HG03103 (cell line): Measurements from ENCODE around the gene AIFM3.

Source experiments
- ATAC-seq: cut with Tn5 transposase; IDR thresholded peaks from one replicate; pipeline ENCODE4 v1.9.1; 2021; ENCODE audit warnings: low read depth; ENCODE audit not compliant: unreplicated experiment

AIFM3 gene

GRCh38 chr22:20973634-20974286, 6.7 kb downstream of the AIFM3 start:
- ATAC-seq: no peak

GRCh38 chr22:20974336-20974955, 7.4 kb downstream of the AIFM3 start:
- ATAC-seq: no peak

GRCh38 chr22:20975541-20976290, 8.7 kb downstream of the AIFM3 start:
- no peak for ATAC-seq

- ATAC-seq: no peak
Measured at GRCh38 chr22:20976291-20976877, 9.3 kb downstream of the AIFM3 start.

- no peak for ATAC-seq
Measured at GRCh38 chr22:20977019-20977418, 10.0 kb downstream of the AIFM3 start.

GRCh38 chr22:20977516-20978170, 10.6 kb downstream of the AIFM3 start:
- no peak for ATAC-seq

- no peak for ATAC-seq
Measured at GRCh38 chr22:20978419-20978818, 11.4 kb downstream of the AIFM3 start.

- no peak for ATAC-seq
Measured at GRCh38 chr22:20979243-20979809, 12.3 kb downstream of the AIFM3 start.

GRCh38 chr22:20979940-20980453, 12.9 kb downstream of the AIFM3 start:
- ATAC-seq: no peak

- ATAC-seq: no peak
Measured at GRCh38 chr22:20980523-20980922, 13.5 kb downstream of the AIFM3 start.

GRCh38 chr22:20980938-20981722, 14.1 kb downstream of the AIFM3 start:
- no peak for ATAC-seq

- ATAC-seq: peak; percentile 73
Measured at GRCh38 chr22:20981787-20982562, 14.9 kb downstream of the AIFM3 start, which contains the start of gene LZTR1. LZTR1 (plus strand) TSS chr22:20982297; CDS start chr22:20982372, 75 bp downstream.

GRCh38 chr22:20982563-20982882, 15.5 kb downstream of the AIFM3 start:
- ATAC-seq: no peak

- no peak for ATAC-seq
Measured at GRCh38 chr22:20983081-20983771, 16.2 kb downstream of the AIFM3 start.

- ATAC-seq: no peak
Measured at GRCh38 chr22:20985720-20986119, 18.7 kb downstream of the AIFM3 start.

GRCh38 chr22:20986365-20986764, 19.3 kb downstream of the AIFM3 start:
- ATAC-seq: no peak

- ATAC-seq: no peak
Measured at GRCh38 chr22:20987375-20987774, 20.3 kb downstream of the AIFM3 start.
